HG03196 (cell line): Measurements from ENCODE around the gene SELENOV.

Source experiments
- ATAC-seq: cut with Tn5 transposase; IDR thresholded peaks from one replicate; pipeline ENCODE4 v1.9.1; 2021; ENCODE audit not compliant: unreplicated experiment

SELENOV gene

GRCh38 chr19:39555883-39556282 is 40.9 kb downstream of the SELENOV start:
- ATAC-seq = no peak

GRCh38 chr19:39557811-39558623 is 43.1 kb downstream of the SELENOV start:
- ATAC-seq = peak; percentile 55

- no peak for ATAC-seq
Observed at GRCh38 chr19:39558624-39559117, 43.7 kb downstream of the SELENOV start.

GRCh38 chr19:39563408-39563807 is 48.5 kb downstream of the SELENOV start:
- ATAC-seq = no peak

- no peak for ATAC-seq
Observed at GRCh38 chr19:39566064-39566463, 51.1 kb downstream of the SELENOV start.

GRCh38 chr19:39568604-39569003 is 53.7 kb downstream of the SELENOV start:
- ATAC-seq = no peak
